Stimulated activated CD4-positive, alpha-beta T cell treated with anti-CD3 and anti-CD28 coated beads, Interleukin-15, amount 100 ng/mL, for 24 hours (primary cell): ENCODE data around the gene LSM14B.
A peak's percentile ranks its signal among the peaks of the same experiment; 100 is the strongest.
"Not testable (repeated sequence)": the region's sequence is repeated elsewhere in the genome, so short reads cannot be mapped to it uniquely, and the experiment has no call there.

ENCODE experiments used
- DNase-seq: peaks from one replicate; pipeline ENCODE4 v3.0.0-alpha.2; 2020

Gene LSM14B

GRCh38 chr20:62114894-62115293 is 7.4 kb upstream of the LSM14B start:
- DNase-seq = no peak

DNA sequence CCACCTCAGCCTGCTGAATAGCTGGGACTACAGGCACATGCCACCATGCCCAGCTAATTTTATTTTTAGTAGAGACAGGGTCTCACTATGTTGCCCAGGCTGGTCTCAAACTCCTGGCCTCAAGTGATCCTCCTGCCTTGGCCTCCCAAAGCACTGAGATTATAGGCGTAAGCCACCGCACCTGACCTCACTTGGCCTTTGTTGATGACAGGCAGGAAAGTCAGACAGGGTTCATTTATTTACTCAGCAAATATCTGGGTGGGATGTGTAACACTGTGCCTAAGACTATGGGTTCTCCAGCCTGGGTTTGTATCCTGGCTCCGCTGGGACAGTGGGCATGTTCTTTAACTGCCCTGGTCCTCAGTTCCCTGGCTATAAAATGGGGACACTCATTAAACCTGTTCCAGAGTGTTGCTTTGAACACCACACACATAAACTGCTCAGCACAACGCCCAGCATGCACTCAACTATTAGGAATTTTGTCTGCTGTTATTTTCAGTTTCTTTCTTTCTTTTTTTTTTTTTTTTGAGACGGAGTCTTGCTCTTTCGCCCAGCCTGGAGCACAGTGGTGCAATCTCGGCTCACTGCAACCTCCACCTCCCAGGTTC is 6.4 kb upstream of the LSM14B start:
- not testable (repeated sequence) for DNase-seq

DNA sequence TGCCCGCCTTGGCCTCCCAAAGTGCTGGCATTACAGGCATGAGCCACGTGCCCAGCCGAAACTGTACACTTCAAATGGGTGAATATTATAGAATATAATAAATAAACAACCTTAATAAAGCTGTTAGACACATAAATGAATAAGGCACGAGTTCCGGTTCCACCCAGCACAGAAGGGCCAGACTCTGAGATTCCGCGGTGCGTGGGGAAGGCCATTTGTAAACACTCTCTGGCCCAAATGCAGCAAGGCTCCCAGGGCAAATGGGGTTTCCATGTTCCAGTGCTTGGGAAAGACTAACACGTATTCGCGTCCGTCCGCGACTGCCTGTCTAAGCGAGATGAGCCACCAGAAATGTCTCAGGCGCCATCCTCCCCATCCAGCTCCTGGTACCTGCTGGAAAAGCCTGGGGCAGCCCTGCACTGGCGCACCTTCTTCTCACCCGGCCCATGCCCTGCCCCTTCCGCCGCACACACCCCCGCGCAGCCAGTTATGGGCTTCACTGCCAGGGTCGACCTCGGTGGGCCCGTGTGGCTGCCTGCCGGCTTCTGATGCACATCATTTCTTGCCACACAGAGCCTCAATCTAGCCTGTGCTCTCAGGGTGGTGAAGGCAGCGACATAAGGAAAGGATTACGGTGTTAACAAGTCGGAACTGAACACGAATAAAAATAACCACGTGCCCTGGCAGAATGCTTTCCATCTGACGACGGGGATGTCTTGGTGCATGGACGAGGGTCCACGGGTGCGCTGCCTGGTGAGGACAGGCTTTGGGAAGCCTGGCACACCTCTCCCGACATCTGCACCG is 5.5 kb upstream of the LSM14B start:
- DNase-seq = no peak

DNA sequence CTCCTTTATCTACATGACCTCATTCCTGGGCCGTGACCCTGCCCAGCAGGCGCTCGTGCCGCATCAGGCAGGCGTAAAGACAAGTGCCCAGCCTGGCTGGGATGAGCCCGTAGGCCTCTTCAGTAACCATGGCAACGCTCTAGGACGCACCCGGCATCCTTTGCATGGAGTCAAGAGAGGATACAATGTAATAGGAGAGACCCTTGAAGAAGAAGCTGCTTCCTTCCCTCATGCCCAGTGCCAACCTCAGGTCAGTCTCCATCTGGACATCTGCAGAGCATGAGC is 5.0 kb upstream of the LSM14B start:
- DNase-seq = no peak

- DNase-seq = peak; percentile 60
Measured at GRCh38 chr20:62117658-62118057, 4.6 kb upstream of the LSM14B start.

- DNase-seq = no peak
Measured at GRCh38 chr20:62118113-62119043, 3.9 kb upstream of the LSM14B start.

DNA sequence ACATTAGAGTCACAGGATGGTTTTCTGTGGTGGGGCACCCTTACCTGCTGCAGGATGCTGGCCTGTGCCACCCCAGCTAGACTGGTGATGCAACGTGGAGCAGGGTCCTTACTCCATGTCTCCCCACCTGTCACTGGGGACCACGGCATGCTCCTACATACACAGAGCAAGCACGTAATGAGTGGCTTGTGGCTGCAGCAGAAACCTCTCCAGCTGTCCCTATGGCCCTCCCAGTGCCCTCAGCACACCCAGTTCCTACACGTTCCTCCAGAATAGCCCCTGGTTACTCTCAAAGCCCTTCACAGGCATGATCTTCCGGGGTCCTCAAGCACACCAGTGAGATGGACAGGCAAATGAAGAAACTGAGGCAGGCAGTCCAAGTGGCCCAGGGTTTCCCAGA is 3.2 kb upstream of the LSM14B start:
- DNase-seq = no peak

DNA sequence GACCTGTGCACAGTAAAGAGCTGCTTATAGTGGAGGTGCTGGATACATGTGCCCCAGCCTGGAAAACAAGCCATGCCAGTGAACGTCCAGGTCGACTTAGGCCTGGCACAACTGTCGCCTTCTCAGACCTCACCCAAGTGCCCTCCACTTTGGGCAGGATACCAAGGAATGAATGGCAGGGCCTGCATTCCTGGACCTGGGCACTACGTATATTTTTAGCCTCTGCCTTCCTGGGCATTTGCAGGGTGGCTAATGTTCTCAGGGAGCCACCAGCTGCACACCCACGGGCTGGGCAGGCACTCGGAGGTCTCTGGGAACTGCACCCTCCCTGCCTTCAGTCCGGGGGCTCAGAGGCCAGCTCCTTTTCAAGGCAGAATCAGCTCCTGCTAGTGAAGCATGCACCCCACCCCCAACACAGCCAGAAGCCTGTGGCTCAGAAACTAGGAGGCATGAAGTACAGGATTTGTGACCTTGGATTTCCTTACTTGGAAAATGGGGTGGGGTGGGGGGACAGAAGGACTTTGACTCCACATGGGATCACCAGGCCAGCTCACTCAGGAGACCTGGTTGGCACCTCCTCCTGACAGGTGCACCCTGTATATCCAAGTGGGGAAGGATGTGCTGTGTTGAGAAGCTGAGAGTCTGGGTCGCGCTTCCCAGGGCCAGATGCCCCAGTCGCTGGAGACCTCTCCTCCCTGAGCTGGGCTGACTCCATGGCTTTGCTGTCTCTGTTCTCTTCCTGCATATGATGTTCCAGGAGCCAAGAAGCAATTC is 2.5 kb upstream of the LSM14B start:
- DNase-seq = no peak

DNA sequence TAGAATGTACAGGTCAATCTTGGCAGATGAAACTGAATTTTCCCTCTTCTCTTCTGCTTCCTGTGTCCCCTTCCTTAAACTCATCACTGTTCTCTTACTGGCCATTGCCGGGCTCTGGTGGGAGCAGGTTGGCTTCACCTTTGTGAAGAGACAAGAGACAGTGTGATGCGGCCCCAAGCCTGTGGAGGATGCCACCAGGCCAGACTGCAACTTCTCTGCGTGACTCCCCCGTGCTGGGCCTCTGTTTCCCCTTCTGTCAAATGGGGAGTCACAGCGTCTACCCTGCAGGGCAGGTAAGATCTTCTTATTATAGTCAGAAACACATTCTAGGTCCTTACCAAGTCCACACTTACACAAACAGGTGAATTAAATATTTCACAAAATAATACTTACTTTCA is 1.9 kb upstream of the LSM14B start:
- DNase-seq = no peak

DNA sequence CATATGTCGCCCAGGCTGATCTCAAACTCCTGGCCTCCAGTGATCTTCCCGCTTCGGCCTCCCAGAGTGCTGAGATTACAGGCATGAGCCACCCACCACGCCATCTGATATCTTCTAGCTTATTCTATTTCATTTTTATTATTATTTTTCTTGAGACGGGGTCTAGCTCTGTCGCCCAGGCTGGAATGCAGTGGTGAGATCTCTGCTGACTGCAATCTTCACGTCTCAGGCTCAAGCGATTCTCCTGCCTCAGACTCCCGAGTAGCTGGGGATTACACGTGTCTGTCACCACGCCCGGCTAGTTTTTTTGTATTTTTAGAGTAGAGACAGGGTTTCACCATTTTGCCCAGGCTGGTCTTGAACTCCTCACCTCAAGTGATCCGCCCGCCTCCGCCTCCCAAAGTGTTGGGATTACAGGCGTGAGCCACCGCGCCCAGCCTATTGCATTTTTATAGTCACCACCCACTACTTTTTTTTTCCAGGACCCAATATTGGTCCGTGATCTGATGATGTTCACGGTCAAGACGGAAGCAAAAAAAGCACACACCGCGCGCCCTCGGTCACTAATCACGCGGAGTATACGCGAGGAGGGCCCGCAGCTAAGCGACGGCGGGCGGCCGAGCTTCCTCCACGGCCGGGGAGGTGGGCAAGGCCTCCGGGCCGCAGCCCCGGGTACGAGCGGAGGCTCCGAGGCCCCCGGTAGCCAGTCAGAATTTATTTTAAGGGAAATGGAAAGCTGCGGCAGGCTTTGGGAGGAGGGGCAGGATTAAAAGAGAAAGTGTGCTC is 1.1 kb upstream of the LSM14B start:
- DNase-seq = no peak

- peak; percentile 56 for DNase-seq
Measured at GRCh38 chr20:62122654-62123449, 577 bp downstream of the LSM14B start.

- DNase-seq = no peak
Measured at GRCh38 chr20:62123450-62124118, 1.3 kb downstream of the LSM14B start.

- DNase-seq = no peak
Measured at GRCh38 chr20:62126141-62126540, 3.9 kb downstream of the LSM14B start.

DNA sequence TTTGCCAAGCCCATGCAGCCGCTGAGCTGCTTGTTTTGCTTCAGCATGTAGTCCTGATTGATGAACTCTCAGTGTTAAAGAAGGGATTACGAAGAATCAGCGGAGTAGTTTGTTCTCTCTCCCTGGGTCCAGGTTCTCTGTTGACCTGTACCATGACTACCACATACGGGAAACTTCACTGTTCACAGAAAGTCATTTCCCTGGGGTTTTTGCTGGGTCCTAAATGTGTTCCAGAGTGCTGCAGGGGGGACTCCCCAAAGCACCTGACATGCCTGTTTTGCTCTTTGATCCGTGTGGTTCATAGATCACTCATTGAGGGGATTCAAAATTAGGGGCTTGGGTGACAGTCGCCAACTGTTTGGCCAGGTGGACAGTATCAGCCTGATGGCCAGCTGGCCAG is 5.5 kb downstream of the LSM14B start:
- no peak for DNase-seq

DNA sequence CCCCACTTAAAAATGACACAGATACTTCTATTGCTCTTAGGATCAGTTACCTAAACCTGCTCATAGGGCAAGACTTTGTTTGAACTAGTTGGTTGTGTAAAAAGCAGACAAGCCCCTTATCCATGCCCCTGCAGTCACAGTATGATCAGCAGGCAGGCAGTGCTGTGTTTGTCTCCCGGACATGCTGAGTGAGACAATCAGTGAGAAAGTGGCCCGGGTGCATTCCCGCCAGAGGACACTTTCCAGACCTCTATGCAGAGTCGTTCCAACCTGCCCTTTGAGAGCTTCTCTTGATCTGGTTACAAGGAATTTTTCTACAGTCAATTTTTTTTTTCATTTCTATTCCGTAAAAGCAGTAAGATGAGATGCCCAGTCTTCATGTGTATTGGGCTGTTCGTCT is 6.2 kb downstream of the LSM14B start:
- DNase-seq = no peak

GRCh38 chr20:62129731-62130531 is 7.7 kb downstream of the LSM14B start:
- no peak for DNase-seq

DNA sequence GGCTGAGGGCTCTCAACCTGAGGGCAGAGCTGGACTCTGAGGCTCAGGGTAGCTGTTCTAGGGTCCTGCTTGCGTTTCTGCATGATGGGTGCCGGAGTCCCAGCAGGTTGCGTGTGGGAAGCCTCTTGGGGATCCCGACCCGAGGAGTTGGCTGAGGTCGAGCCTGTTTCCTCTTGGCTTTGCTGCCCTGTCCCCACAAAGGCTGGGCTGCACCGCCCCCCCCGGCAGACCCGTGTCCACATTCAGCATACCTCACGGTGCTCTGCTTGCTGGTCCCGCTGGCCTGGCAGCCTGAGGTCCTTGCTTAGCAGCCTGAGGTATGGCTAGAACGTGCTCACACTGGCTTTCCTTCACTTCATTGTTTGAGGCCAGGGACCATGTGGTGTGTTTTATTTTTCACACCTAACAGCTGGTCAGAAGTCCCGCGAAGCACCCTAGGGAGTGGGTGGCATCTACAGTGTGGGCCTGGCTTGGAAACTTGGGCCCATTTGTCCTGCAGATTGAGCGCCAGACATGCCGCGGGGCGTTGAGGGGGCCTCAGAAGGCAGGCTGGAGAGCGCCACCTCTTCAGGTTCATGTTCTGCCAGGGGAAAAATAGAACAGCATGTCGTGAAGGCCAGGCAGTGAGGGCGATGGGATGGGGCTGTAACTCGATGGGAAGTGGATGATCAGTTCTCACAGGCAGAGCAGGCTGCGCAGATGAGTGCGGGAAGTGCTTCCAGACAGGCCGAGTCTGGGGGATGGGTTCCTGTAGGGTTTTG is 9.5 kb downstream of the LSM14B start:
- no peak for DNase-seq

GRCh38 chr20:62132421-62132820 is 10.1 kb downstream of the LSM14B start:
- DNase-seq = no peak
